H1 (cell line): ENCODE data around the gene LDLRAD4. TPM values are rescaled to one million over a fixed set of nuclear protein-coding genes. Genes with fewer than 3 reads are reported as not detected.

Source experiments
- CTCF ChIA-PET: fragments of 300-600 bp; sonication (Branson Sonifier 250); formaldehyde crosslinking; loops from one replicate; lab custom pipeline; 2021; ENCODE audit not compliant: partially characterized antibody; lab: Charles Lee
- POLR2A ChIA-PET: fragments of 300-600 bp; sonication (Branson Sonifier 250); formaldehyde crosslinking; loops from one replicate; lab custom pipeline; 2021; ENCODE audit warnings: inconsistent platforms; ENCODE audit not compliant: partially characterized antibody; lab: Charles Lee
- DNase-seq, 2 experiments: peaks; one replicate each; pipeline versions ENCODE4 v3.0.0 to v3.0.0-alpha.2; 2010 to 2022; ENCODE audit warnings: low spot score in 2 of 2, low read depth in 1 of 2, mixed read lengths in 1 of 2
- FAIRE-seq: peaks from 2 replicates; lab custom pipeline; 2011; peaks lifted over from hg19 to GRCh38; lab: Jason Lieb, UNC
- H2AFZ ChIP-seq: 2 replicates; pipeline ENCODE4 v1.8.1; 2012; ENCODE audit warnings: low read length, inconsistent platforms
- H2AK5ac ChIP-seq: 2 replicates; pipeline ENCODE4 v1.6.1; 2013; ENCODE audit warnings: low read depth, low read length
- H2BK120ac ChIP-seq: replicated peaks from 2 replicates; pipeline ENCODE3; 2013; ENCODE audit warnings: low read depth, low read length, inconsistent platforms
- H2BK12ac ChIP-seq: 2 replicates; pipeline ENCODE4 v1.6.1; 2013; ENCODE audit warnings: low read depth, low read length
- H2BK15ac ChIP-seq: 2 replicates; pipeline ENCODE4 v1.6.1; 2013; ENCODE audit warnings: low read length
- H2BK20ac ChIP-seq: 2 replicates; pipeline ENCODE4 v1.6.1; 2013; ENCODE audit warnings: low read length
- H2BK5ac ChIP-seq: 2 replicates; pipeline ENCODE4 v1.6.1; 2013; ENCODE audit warnings: low read depth, low read length
- H3K14ac ChIP-seq: 2 replicates; pipeline ENCODE4 v1.6.1; 2013; ENCODE audit warnings: inconsistent platforms; ENCODE audit not compliant: insufficient read length
- H3K18ac ChIP-seq: 2 replicates; pipeline ENCODE4 v1.6.1; 2013; ENCODE audit warnings: low read length; ENCODE audit errors: extremely low read depth
- H3K23ac ChIP-seq: 2 replicates; pipeline ENCODE4 v1.6.1; 2013; ENCODE audit warnings: inconsistent platforms; ENCODE audit not compliant: insufficient read length
- H3K23me2 ChIP-seq: 2 replicates; pipeline ENCODE4 v1.6.1; 2013; ENCODE audit warnings: low read depth, low read length
- H3K27ac ChIP-seq: 2 replicates; pipeline ENCODE4 v1.6.1; 2011; ENCODE audit warnings: low read depth, low read length, inconsistent platforms
- H3K27me3 ChIP-seq, 4 experiments: replicated peaks in 1 of 4; 1 replicate in 1 of 4; 2 replicates in 3 of 4; pipeline versions ENCODE4 v1.6.1 to v1.8.1; 2011 to 2013; ENCODE audit warnings: low read length in 3 of 4, mild to moderate bottlenecking in 3 of 4, inconsistent platforms in 2 of 4, mixed read lengths in 2 of 4, moderate library complexity in 1 of 4; ENCODE audit not compliant: control insufficient read depth in 3 of 4, insufficient read depth in 3 of 4; ENCODE audit errors: extremely low read depth in 1 of 4
- H3K36me3 ChIP-seq, 4 experiments: 2 replicates each; pipeline versions ENCODE4 v1.6.1 to v1.8.1; 2011 to 2013; ENCODE audit warnings: mild to moderate bottlenecking in 4 of 4, low read length in 3 of 4, moderate library complexity in 2 of 4, control low read depth in 1 of 4, inconsistent platforms in 1 of 4; ENCODE audit not compliant: insufficient read depth in 4 of 4, control insufficient read depth in 2 of 4
- H3K4ac ChIP-seq: replicated peaks from 2 replicates; pipeline ENCODE3; 2013; ENCODE audit warnings: low read length, low read depth, mixed read lengths, inconsistent platforms; ENCODE audit not compliant: insufficient read length
- H3K4me1 ChIP-seq, 4 experiments: replicated peaks in 1 of 4; 1 replicate in 1 of 4; 2 replicates in 3 of 4; pipeline versions ENCODE4 v1.6.1 to v1.8.1; 2011 to 2013; ENCODE audit warnings: low read length in 3 of 4, inconsistent platforms in 2 of 4, mixed read lengths in 1 of 4; ENCODE audit not compliant: insufficient read depth in 4 of 4, control insufficient read depth in 3 of 4
- H3K4me2 ChIP-seq, 2 experiments: 2 replicates each; pipeline versions ENCODE4 v1.6.1 to v1.8.1; 2011 to 2013; ENCODE audit warnings: low read depth in 2 of 2, low read length in 2 of 2, control low read depth in 1 of 2, inconsistent platforms in 1 of 2, mild to moderate bottlenecking in 1 of 2; ENCODE audit not compliant: insufficient read depth in 1 of 2
- H3K4me3 ChIP-seq, 4 experiments: fragments of 200-600, 300-600 bp in 1 of 4; sonication (generic), shearing (Covaris generic), sonication (Bioruptor Twin) in 1 of 4; 2 replicates each; pipeline versions ENCODE4 v1.5.1 to v1.8.1; 2011 to 2016; ENCODE audit warnings: low read length in 4 of 4, low read depth in 3 of 4, control low read depth in 2 of 4, inconsistent platforms in 2 of 4, mild to moderate bottlenecking in 2 of 4, mixed read lengths in 1 of 4, moderate library complexity in 1 of 4; ENCODE audit not compliant: insufficient read depth in 2 of 4; ENCODE audit errors: extremely low read depth in 1 of 4
- H3K56ac ChIP-seq: replicated peaks from 2 replicates; pipeline ENCODE3; 2013; ENCODE audit warnings: low read depth, mild to moderate bottlenecking, mixed read lengths, low read length, inconsistent platforms; ENCODE audit not compliant: insufficient read length
- H3K79me1 ChIP-seq: 2 replicates; pipeline ENCODE4 v1.6.1; 2013; ENCODE audit warnings: low read depth, low read length, control low read depth
- H3K79me2 ChIP-seq, 2 experiments: 2 replicates each; pipeline versions ENCODE4 v1.6.1 to v1.8.1; 2012 to 2013; ENCODE audit warnings: low read length in 2 of 2, mild to moderate bottlenecking in 2 of 2, inconsistent platforms in 1 of 2; ENCODE audit not compliant: insufficient read depth in 2 of 2, control insufficient read depth in 1 of 2
- H3K9ac ChIP-seq, 4 experiments: replicated peaks in 1 of 4; 1 replicate in 1 of 4; 2 replicates in 3 of 4; pipeline versions ENCODE4 v1.6.1 to v1.8.1; 2011 to 2013; ENCODE audit warnings: low read depth in 3 of 4, low read length in 3 of 4, control low read depth in 2 of 4, mild to moderate bottlenecking in 2 of 4, moderate library complexity in 2 of 4, inconsistent platforms in 1 of 4; ENCODE audit errors: extremely low read depth in 1 of 4
- H3K9me3 ChIP-seq, 2 experiments: 2 replicates each; pipeline versions ENCODE4 v1.6.1 to v1.8.1; 2012 to 2013; ENCODE audit warnings: mild to moderate bottlenecking in 2 of 2, moderate library complexity in 2 of 2, control low read depth in 1 of 2, inconsistent platforms in 1 of 2, low read depth in 1 of 2, low read length in 1 of 2, mixed read lengths in 1 of 2; ENCODE audit not compliant: insufficient read depth in 2 of 2
- H4K20me1 ChIP-seq, 2 experiments: replicated peaks in 1 of 2; 2 replicates each; pipeline versions ENCODE3 to v1.8.1; 2011 to 2013; ENCODE audit warnings: inconsistent platforms in 2 of 2, low read length in 2 of 2, mild to moderate bottlenecking in 1 of 2; ENCODE audit not compliant: insufficient read depth in 2 of 2, control insufficient read depth in 1 of 2
- H4K5ac ChIP-seq: 2 replicates; pipeline ENCODE4 v1.6.1; 2013; ENCODE audit warnings: low read length, low read depth, mixed read lengths, inconsistent platforms; ENCODE audit not compliant: insufficient read length
- H4K8ac ChIP-seq: 2 replicates; pipeline ENCODE4 v1.8.0; 2013; ENCODE audit warnings: mild to moderate bottlenecking, moderate library complexity, low read length, inconsistent platforms; ENCODE audit not compliant: insufficient read depth; ENCODE audit errors: extremely low read depth
- H4K91ac ChIP-seq: replicated peaks from 2 replicates; pipeline ENCODE3; 2013; ENCODE audit warnings: low read length, mixed read lengths, inconsistent platforms; ENCODE audit not compliant: insufficient read length
- ASH2L ChIP-seq: fragments of 200-600, 300-600 bp; sonication (generic); IDR thresholded peaks from one replicate; pipeline ENCODE4 v1.7.1; 2017; ENCODE audit warnings: low read length
- KDM1A ChIP-seq: fragments of 200-600, 300-600 bp; sonication (generic); IDR thresholded peaks from 2 replicates; pipeline ENCODE4 v1.7.1; 2016; ENCODE audit warnings: mild to moderate bottlenecking, low read length, borderline replicate concordance
- RNF2 ChIP-seq: fragments of 200-900, 300-1000 bp; sonication (generic); IDR thresholded peaks from 2 replicates; pipeline ENCODE4 v1.7.1; 2016; ENCODE audit warnings: borderline replicate concordance, low read depth, mild to moderate bottlenecking, antibody characterized with exemption, low read length; ENCODE audit not compliant: poor library complexity, severe bottlenecking; ENCODE audit errors: missing control alignments
- WGBS, 2 experiments: shearing (Covaris generic) in 1 of 2; methylation state at CpG; one replicate each; pipeline versions ENCODE4 v1.1.6 to v1.1.7; 2013 to 2015; ENCODE audit warnings: low lambda C conversion rate in 2 of 2, mixed read lengths in 2 of 2, inconsistent platforms in 1 of 2, low coverage in 1 of 2, missing lambda C conversion rate in 1 of 2; ENCODE audit not compliant: insufficient replicate concordance in 2 of 2, insufficient coverage in 1 of 2, insufficient read length in 1 of 2; ENCODE audit errors: extremely low coverage in 1 of 2, missing lambda C conversion rate in 1 of 2; 5-methylcytosine and 5-hydroxymethylcytosine counted together
- polyA plus RNA-seq, 7 experiments: library from polyadenylated mRNA; depleted of rRNA in 3 of 7; stranded (reverse) in 5 of 7; unstranded in 2 of 7; fragments of >200 nt in 5 of 7; fragments of 200-250 nt in 2 of 7; gene quantifications; 1 replicate in 5 of 7; 2 replicates in 1 of 7; 4 replicates in 1 of 7; pipeline versions ENCODE4 v1.2.1 to v1.2.3, GENCODE V29; 2011 to 2013; ENCODE audit warnings: missing spikeins in 2 of 7, mixed read lengths in 2 of 7
- total RNA-seq: library from RNA; stranded (reverse); fragmentation: NEBNext Ultra II Directional; extraction: Animal tissue kit (Norgen Biotek cat#: 25700); gene quantifications from 2 replicates; pipeline ENCODE4 v1.2.1, GENCODE V29; 2021

The LDLRAD4 gene
- total and polyA plus RNA-seq, 2 of the 8 experiments (the other 6 are each of a cell fraction or from before 2014, with no cell fraction given): 0.77 to 1.4 TPM

- Histone ChIP-seq H3K14ac (no peak overlapping the region), H4K8ac (no peak overlapping the region; the same call in 1 of the 2 replicates), H4K91ac (no peak overlapping the region), H3K23me2 (no peaks in the 10 kb centered on the region), H4K5ac (no peak overlapping the region), H3K4me2 (no peak overlapping the region), H3K79me2 (no peaks in the 10 kb centered on the region), H2BK12ac (no peak overlapping the region), H3K27me3 (no peaks in the 10 kb centered on the region), H3K36me3 (no peaks in the 10 kb centered on the region), H3K4ac (no peak overlapping the region), H2BK5ac (no peak overlapping the region), H3K4me1 (peaks cover 0 to 8% (median 0%) of the 10 kb centered on the region in 4 experiments; a peak in 2 of 7 replicates), H3K23ac (no peak overlapping the region), H3K56ac (no peak overlapping the region), H4K20me1 (no peaks in the 10 kb centered on the region), H2AFZ (no peak overlapping the region), H2BK15ac (no peak overlapping the region), H3K9ac (no peak overlapping the region), H2AK5ac (no peak overlapping the region), H2BK120ac (no peak overlapping the region), H3K9me3 (no peaks in the 10 kb centered on the region), H3K79me1 (no peaks in the 10 kb centered on the region), H3K18ac (no peak overlapping the region), H3K4me3 (no peak overlapping the region)
- ChIA-PET POLR2A (no interaction called here), CTCF (interaction anchor here (1.0 kb wide), 1 partner anchor 30 kb away, joined by 3 read pairs; no protein-coding TSS in a partner anchor)
- DNase-seq: no peak
- no peak for FAIRE-seq
- 75% methylated on average over 3 of the region's 3 CpGs; no CpG with 5 or more reads in 1 of the 2 experiments for WGBS, 2 experiments
- TF ChIP-seq ASH2L: no peak
- peak; percentile 30; the same call in 1 of the 2 replicates for TF ChIP-seq KDM1A
- TF ChIP-seq RNF2: no peak
- TF ChIP-seq, all 59 proteins: peak for 1
- no peak overlapping the region for H3K27ac ChIP-seq
- H2BK20ac ChIP-seq: no peak overlapping the region
These were observed 19.1 kb downstream of the LDLRAD4 start for GRCh38 chr18:13237641-13238040.
